Glutamatergic neuron (in vitro differentiated cells): ENCODE measurements around the gene CDSN. TPM values are rescaled to one million over a fixed set of nuclear protein-coding genes. Genes with fewer than 3 reads are reported as not detected.

Source experiments
- DNase-seq: peaks from one replicate; pipeline ENCODE4 v3.0.0; 2022
- H3K27ac Mint-ChIP-seq: one replicate; pipeline ENCODE4 v1.8.0; 2020; ENCODE audit warnings: mild to moderate bottlenecking, mixed read lengths, inconsistent platforms; ENCODE audit not compliant: unreplicated experiment
- H3K27me3 Mint-ChIP-seq: one replicate; pipeline ENCODE4 v1.8.0; 2020; ENCODE audit warnings: mild to moderate bottlenecking, moderate library complexity, mixed read lengths, inconsistent platforms; ENCODE audit not compliant: unreplicated experiment
- H3K36me3 Mint-ChIP-seq: one replicate; pipeline ENCODE4 v1.8.0; 2020; ENCODE audit warnings: mild to moderate bottlenecking, mixed read lengths, inconsistent platforms; ENCODE audit not compliant: unreplicated experiment
- H3K4me1 Mint-ChIP-seq: one replicate; pipeline ENCODE4 v1.8.0; 2020; ENCODE audit warnings: mild to moderate bottlenecking, low read depth, mixed read lengths, inconsistent platforms; ENCODE audit not compliant: unreplicated experiment
- H3K4me3 Mint-ChIP-seq: one replicate; pipeline ENCODE4 v1.8.0; 2020; ENCODE audit warnings: mild to moderate bottlenecking, mixed read lengths, inconsistent platforms; ENCODE audit not compliant: unreplicated experiment
- H3K9me3 Mint-ChIP-seq: one replicate; pipeline ENCODE4 v1.8.0; 2020; ENCODE audit warnings: mild to moderate bottlenecking, moderate library complexity, mixed read lengths, inconsistent platforms; ENCODE audit not compliant: unreplicated experiment
- total RNA-seq: library from RNA; stranded (reverse); fragmentation: NEBNext Ultra II Directional; extraction: Animal tissue kit (Norgen Biotek cat#: 25700); gene quantifications from one replicate; pipeline ENCODE4 v1.2.1, GENCODE V29; 2021; ENCODE audit not compliant: unreplicated experiment
- TF ChIP-seq, protein P1 (sequence below): fragments of 200-600 bp; sonication (generic); IDR thresholded peaks from one replicate; pipeline ENCODE4 v1.5.0; 2021; ENCODE audit not compliant: partially characterized antibody, unreplicated experiment

Gene CDSN
- total RNA-seq, 1 donor from 2014 or later: not detected

DNA sequence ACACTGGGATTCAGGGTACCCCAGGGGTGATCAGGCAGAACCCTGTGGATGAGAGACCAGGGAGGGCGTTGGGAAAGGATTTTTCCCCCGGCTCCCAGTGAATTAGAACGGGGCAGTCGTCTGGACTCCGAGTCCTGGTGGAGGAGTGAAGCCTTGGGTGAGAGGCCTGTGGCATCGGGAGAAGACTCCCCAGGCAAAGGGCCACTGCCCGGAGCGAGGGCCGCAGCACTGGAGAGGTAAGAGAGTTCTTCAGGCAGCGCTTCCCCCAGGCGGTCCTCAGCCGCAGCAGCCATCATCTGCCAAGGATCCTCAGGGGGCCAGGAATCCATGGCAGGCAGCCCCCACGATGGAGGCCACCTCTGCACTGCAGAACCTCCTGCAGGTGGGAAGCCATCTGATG is 8.5 kb downstream of the CDSN start:
- H3K4me1 Mint-ChIP-seq: no peaks in the 10 kb centered on the region
- no peaks in the 10 kb centered on the region for H3K36me3 Mint-ChIP-seq
- no peaks in the 10 kb centered on the region for H3K9me3 Mint-ChIP-seq
- peaks cover 8% of the 10 kb centered on the region for H3K27me3 Mint-ChIP-seq
- no peak overlapping the region for H3K4me3 Mint-ChIP-seq
- no peak for DNase-seq
- no peak overlapping the region for H3K27ac Mint-ChIP-seq
- TF ChIP-seq, protein P1, sequence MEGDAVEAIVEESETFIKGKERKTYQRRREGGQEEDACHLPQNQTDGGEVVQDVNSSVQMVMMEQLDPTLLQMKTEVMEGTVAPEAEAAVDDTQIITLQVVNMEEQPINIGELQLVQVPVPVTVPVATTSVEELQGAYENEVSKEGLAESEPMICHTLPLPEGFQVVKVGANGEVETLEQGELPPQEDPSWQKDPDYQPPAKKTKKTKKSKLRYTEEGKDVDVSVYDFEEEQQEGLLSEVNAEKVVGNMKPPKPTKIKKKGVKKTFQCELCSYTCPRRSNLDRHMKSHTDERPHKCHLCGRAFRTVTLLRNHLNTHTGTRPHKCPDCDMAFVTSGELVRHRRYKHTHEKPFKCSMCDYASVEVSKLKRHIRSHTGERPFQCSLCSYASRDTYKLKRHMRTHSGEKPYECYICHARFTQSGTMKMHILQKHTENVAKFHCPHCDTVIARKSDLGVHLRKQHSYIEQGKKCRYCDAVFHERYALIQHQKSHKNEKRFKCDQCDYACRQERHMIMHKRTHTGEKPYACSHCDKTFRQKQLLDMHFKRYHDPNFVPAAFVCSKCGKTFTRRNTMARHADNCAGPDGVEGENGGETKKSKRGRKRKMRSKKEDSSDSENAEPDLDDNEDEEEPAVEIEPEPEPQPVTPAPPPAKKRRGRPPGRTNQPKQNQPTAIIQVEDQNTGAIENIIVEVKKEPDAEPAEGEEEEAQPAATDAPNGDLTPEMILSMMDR: no peak

DNA sequence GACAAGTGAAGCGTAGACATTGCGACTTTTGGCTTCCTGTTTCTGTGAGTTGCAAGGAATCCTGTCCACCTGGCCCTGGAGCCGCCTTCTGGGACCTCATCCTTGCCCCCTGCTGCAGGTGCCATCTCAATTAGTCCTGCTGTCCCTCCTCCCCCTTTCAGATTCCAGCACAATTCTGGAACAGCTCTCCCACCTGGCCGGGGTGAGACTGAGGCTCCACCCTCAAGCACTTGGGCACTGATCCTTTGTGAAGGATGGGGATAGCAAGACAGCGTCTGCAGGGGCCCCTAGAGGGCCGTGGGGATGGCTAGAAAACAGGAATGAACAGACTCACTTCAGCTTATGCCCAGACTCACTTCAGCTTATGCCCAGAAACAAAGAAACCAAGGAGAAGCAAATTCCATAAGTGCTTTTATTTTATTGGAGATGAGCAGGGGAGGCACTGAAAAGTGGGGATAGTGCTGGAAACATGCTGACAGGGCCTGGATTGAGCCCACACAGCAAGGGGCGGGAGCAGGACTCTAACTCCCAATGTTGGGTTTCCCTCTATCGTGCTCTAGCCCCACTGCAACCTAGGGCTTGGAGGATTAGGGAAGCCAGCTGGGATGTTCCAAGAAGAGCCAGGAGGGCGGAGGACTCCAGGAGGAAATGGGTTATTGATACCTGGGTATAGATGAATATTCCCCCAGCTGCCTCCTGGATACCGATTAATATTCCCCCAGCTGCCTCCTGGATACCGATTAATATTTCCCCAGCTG is 9.2 kb downstream of the CDSN start:
- Mint-ChIP-seq H3K27me3 (peaks cover 12% of the 10 kb centered on the region), H3K9me3 (no peaks in the 10 kb centered on the region), H3K36me3 (no peaks in the 10 kb centered on the region), H3K4me3 (no peak overlapping the region), H3K27ac (no peak overlapping the region), H3K4me1 (no peaks in the 10 kb centered on the region)
- DNase-seq: no peak
- TF ChIP-seq, protein P1: no peak

DNA sequence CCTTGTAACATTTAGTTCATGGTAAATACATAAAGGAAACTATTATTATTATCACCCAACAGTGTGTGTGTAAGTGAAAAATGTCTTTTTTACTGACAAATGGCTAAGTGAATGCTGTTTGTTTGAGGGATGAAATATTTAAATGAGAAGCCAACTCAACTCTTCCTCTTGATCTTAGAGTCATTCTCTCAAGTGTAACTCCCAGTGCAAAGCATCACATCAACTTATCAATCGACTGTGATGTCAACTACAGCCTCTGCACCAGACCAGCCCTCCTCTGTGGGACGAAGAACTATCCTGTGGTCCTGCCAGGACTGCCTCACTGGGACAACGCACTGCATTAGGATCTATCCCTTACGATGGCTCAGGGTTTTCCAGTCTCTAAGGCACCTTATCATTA is 13.2 kb downstream of the CDSN start:
- TF ChIP-seq, protein P1: no peak
- DNase-seq: no peak
- Mint-ChIP-seq H3K27ac (no peak overlapping the region), H3K27me3 (peaks cover 8% of the 10 kb centered on the region), H3K4me1 (no peaks in the 10 kb centered on the region), H3K9me3 (peaks cover 1% of the 10 kb centered on the region), H3K36me3 (no peaks in the 10 kb centered on the region), H3K4me3 (no peak overlapping the region)

DNA sequence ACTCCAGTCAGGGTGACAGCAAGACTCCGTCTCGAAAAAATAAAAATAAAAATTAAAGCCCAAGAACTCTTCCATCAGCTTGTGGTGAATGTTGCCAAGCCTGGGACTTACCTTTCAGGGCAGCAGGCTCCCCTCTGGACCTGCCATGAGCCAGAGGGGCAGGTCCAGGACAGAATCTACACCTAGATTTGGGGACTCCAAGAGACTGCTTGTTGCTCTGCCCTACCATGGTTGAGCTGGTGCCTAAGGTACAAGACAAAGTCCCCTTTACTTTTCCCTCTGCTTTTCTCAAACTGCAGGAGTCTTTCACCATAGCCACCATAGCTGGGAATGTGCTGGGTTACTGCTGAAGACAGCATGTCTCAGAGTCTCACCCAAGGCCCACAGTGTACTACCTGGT is 17.1 kb downstream of the CDSN start:
- DNase-seq: no peak
- TF ChIP-seq, protein P1: no peak
- no peak overlapping the region for H3K27ac Mint-ChIP-seq
- H3K36me3 Mint-ChIP-seq: no peaks in the 10 kb centered on the region
- H3K4me3 Mint-ChIP-seq: no peak overlapping the region
- peaks cover 4% of the 10 kb centered on the region for H3K27me3 Mint-ChIP-seq
- peaks cover 1% of the 10 kb centered on the region for H3K9me3 Mint-ChIP-seq
- H3K4me1 Mint-ChIP-seq: no peaks in the 10 kb centered on the region

DNA sequence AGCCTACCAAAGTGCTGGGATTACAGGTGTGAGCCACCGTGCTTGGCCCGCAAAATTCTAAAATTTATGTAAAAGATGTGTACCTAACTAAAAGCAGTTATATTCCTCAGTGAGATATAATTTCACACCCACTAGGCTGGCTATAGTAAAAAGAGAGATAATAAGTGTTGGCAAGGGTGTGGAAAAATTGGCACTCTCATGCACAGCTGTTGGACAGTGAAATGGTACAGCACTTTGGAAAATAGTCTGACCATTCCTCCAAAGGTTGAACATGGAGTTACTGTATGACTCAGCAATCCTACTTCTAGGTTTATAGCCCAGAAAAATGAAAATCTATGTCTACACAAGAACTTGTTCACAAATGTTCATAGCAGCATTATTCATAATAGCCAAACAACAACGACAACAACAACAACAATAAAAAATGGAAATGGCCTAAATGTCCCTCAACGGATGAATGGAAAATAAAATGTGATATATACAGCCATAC is 21.8 kb downstream of the CDSN start:
- Mint-ChIP-seq H3K36me3 (no peaks in the 10 kb centered on the region), H3K27me3 (peaks cover 4% of the 10 kb centered on the region), H3K9me3 (peaks cover 1% of the 10 kb centered on the region), H3K27ac (no peak overlapping the region), H3K4me1 (no peaks in the 10 kb centered on the region), H3K4me3 (no peak overlapping the region)
- no peak for DNase-seq
- TF ChIP-seq, protein P1: no peak
